Hepatocyte (in vitro differentiated cells): Measurements from ENCODE around the gene C9orf40. TPM values are rescaled to one million over a fixed set of nuclear protein-coding genes. Genes with fewer than 3 reads are reported as not detected.

Experiments
- DNase-seq: peaks from one replicate; pipeline ENCODE4 v3.0.0-alpha.2; 2016; ENCODE audit warnings: low spot score
- H2AFZ ChIP-seq: fragments of 200-600 bp; sonication (generic); 2 replicates; pipeline ENCODE4 v1.6.0; 2016; ENCODE audit warnings: antibody characterized with exemption, mild to moderate bottlenecking
- H3K27ac ChIP-seq: fragments of 200-600 bp; sonication (generic); 2 replicates; pipeline ENCODE4 v1.5.1; 2016; ENCODE audit warnings: mild to moderate bottlenecking
- H3K27me3 ChIP-seq: fragments of 200-600 bp; sonication (generic); 2 replicates; pipeline ENCODE4 v1.6.1; 2016
- H3K36me3 ChIP-seq: fragments of 200-600 bp; sonication (generic); replicated peaks from 2 replicates; pipeline ENCODE4 v1.5.1; 2016; ENCODE audit warnings: low read depth; ENCODE audit not compliant: insufficient read depth
- H3K4me1 ChIP-seq: fragments of 200-600 bp; sonication (generic); 2 replicates; pipeline ENCODE4 v1.5.1; 2016; ENCODE audit warnings: mild to moderate bottlenecking, moderate library complexity; ENCODE audit not compliant: insufficient read depth
- H3K4me2 ChIP-seq: fragments of 200-600 bp; sonication (generic); 2 replicates; pipeline ENCODE4 v1.6.0; 2016
- H3K4me3 ChIP-seq: fragments of 200-600 bp; sonication (generic); 2 replicates; pipeline ENCODE4 v1.5.1; 2016; ENCODE audit warnings: mild to moderate bottlenecking
- H3K79me2 ChIP-seq: fragments of 200-600 bp; sonication (generic); 2 replicates; pipeline ENCODE4 v1.6.0; 2017; ENCODE audit warnings: mild to moderate bottlenecking
- H3K9me2 ChIP-seq: fragments of 200-600 bp; sonication (generic); replicated peaks from 2 replicates; pipeline ENCODE4 v1.6.0; 2017; ENCODE audit warnings: mild to moderate bottlenecking; ENCODE audit not compliant: insufficient read depth
- H3K9me3 ChIP-seq: fragments of 200-600 bp; sonication (generic); 2 replicates; pipeline ENCODE4 v1.5.1; 2016; ENCODE audit warnings: low read depth, mild to moderate bottlenecking
- H4K20me1 ChIP-seq: fragments of 200-600 bp; sonication (generic); 2 replicates; pipeline ENCODE4 v1.6.0; 2016; ENCODE audit warnings: mild to moderate bottlenecking; ENCODE audit not compliant: insufficient read depth, poor library complexity, severe bottlenecking
- CTCF ChIP-seq: fragments of 200-600 bp; sonication (generic); IDR thresholded peaks from 2 replicates; pipeline ENCODE4 v1.5.1; 2016; ENCODE audit warnings: antibody characterized with exemption, mild to moderate bottlenecking; ENCODE audit not compliant: poor library complexity
- EZH2 ChIP-seq: fragments of 200-600 bp; sonication (generic); IDR thresholded peaks from 2 replicates; pipeline ENCODE4 v1.6.1; 2016; ENCODE audit warnings: antibody characterized with exemption, mild to moderate bottlenecking, borderline replicate concordance
- EZH2phosphoT487 ChIP-seq: fragments of 200-600 bp; sonication (generic); IDR thresholded peaks from one replicate; pipeline ENCODE4 v1.6.1; 2018; ENCODE audit warnings: antibody characterized with exemption, mild to moderate bottlenecking, low read depth, moderate library complexity; ENCODE audit not compliant: unreplicated experiment, severe bottlenecking
- WGBS: methylation state at CpG from one replicate; pipeline ENCODE4 v1.1.6; 2016; ENCODE audit warnings: low lambda C conversion rate; ENCODE audit errors: missing lambda C conversion rate; 5-methylcytosine and 5-hydroxymethylcytosine counted together
- polyA plus RNA-seq: library from polyadenylated mRNA; unstranded; fragments of >200 nt; fragmentation: Nextera tagmentation; extraction: Ambion mirVana; gene quantifications from 2 replicates; pipeline ENCODE4 v1.2.1, GENCODE V29; 2016
- total RNA-seq: library from RNA; depleted of rRNA; stranded (reverse); fragments of >200 nt; gene quantifications from 2 replicates; pipeline ENCODE4 v1.2.3, GENCODE V29; 2014

C9orf40 gene
- total and polyA plus RNA-seq, 2 experiments from 2014 or later, result 13.0 to 17.4 TPM

- TF ChIP-seq CTCF (no peak), EZH2 (no peak), EZH2phosphoT487 (no peak)
- DNase-seq, result no peak
- Histone ChIP-seq H3K9me2 (no peaks in the 10 kb centered on the region), H3K4me3 (no peak overlapping the region), H3K27ac (no peak overlapping the region), H3K9me3 (no peaks in the 10 kb centered on the region), H3K79me2 (no peaks in the 10 kb centered on the region), H3K4me2 (no peak overlapping the region), H3K4me1 (no peaks in the 10 kb centered on the region), H3K27me3 (no peaks in the 10 kb centered on the region), H4K20me1 (no peaks in the 10 kb centered on the region), H3K36me3 (no peaks in the 10 kb centered on the region), H2AFZ (no peak overlapping the region)
- WGBS, result 92% methylated on average over 4 of the region's 4 CpGs
Measured at GRCh38 chr9:74977287-74977686, 24.6 kb upstream of the C9orf40 start.

- H3K9me2 ChIP-seq, result no peaks in the 10 kb centered on the region
- no peaks in the 10 kb centered on the region for H3K79me2 ChIP-seq
- no peak overlapping the region for H3K4me3 ChIP-seq
- no peak overlapping the region for H2AFZ ChIP-seq
- H4K20me1 ChIP-seq, result no peaks in the 10 kb centered on the region
- WGBS, result over 99% methylated on average over 5 of the region's 5 CpGs
- H3K4me1 ChIP-seq, result no peaks in the 10 kb centered on the region
- no peak overlapping the region for H3K4me2 ChIP-seq
- no peak overlapping the region for H3K27ac ChIP-seq
- no peaks in the 10 kb centered on the region for H3K36me3 ChIP-seq
- H3K9me3 ChIP-seq, result no peaks in the 10 kb centered on the region
- H3K27me3 ChIP-seq, result no peaks in the 10 kb centered on the region
- no peak for DNase-seq
- TF ChIP-seq CTCF, result no peak
- no peak for TF ChIP-seq EZH2phosphoT487
- no peak for TF ChIP-seq EZH2
Measured at GRCh38 chr9:74975538-74975937, 22.8 kb upstream of the C9orf40 start.

- 95% methylated on average over 1 of the region's 1 CpG for WGBS
- TF ChIP-seq CTCF, result no peak
- no peak for TF ChIP-seq EZH2
- TF ChIP-seq EZH2phosphoT487, result no peak
Measured at GRCh38 chr9:74974558-74974957, 21.8 kb upstream of the C9orf40 start.

GRCh38 chr9:74973714-74974113, 21.0 kb upstream of the C9orf40 start:
- Histone ChIP-seq H4K20me1 (no peaks in the 10 kb centered on the region), H3K36me3 (no peaks in the 10 kb centered on the region), H2AFZ (no peak overlapping the region), H3K4me3 (no peak overlapping the region), H3K27me3 (no peaks in the 10 kb centered on the region), H3K27ac (no peak overlapping the region), H3K79me2 (no peaks in the 10 kb centered on the region), H3K4me1 (no peaks in the 10 kb centered on the region), H3K9me2 (no peaks in the 10 kb centered on the region), H3K9me3 (no peaks in the 10 kb centered on the region), H3K4me2 (no peak overlapping the region)
- no peak for DNase-seq
- TF ChIP-seq EZH2phosphoT487 (no peak), CTCF (no peak), EZH2 (no peak)

More at GRCh38 chr9:74974558-74974957, 21.8 kb upstream of the C9orf40 start:
- Histone ChIP-seq H3K4me2 (no peak overlapping the region), H3K36me3 (no peaks in the 10 kb centered on the region), H3K9me3 (no peaks in the 10 kb centered on the region), H3K4me3 (no peak overlapping the region), H4K20me1 (no peaks in the 10 kb centered on the region), H3K9me2 (no peaks in the 10 kb centered on the region), H2AFZ (no peak overlapping the region), H3K27me3 (no peaks in the 10 kb centered on the region), H3K4me1 (no peaks in the 10 kb centered on the region), H3K27ac (no peak overlapping the region), H3K79me2 (no peaks in the 10 kb centered on the region)
- no peak for DNase-seq
